Epithelial cell of proximal tubule (primary cell): ENCODE results near the gene ARPC4. TPM values are rescaled to one million over a fixed set of nuclear protein-coding genes. Genes with fewer than 3 reads are reported as not detected.

Experiments
- DNase-seq: peaks from one replicate; pipeline ENCODE4 v3.0.0-alpha.2; 2011; ENCODE audit warnings: low read depth
- H3K4me3 ChIP-seq: 2 replicates; pipeline ENCODE4 v1.5.1; 2011; ENCODE audit warnings: low read depth, mild to moderate bottlenecking, low read length
- total RNA-seq: library from RNA; depleted of rRNA; stranded (reverse); fragments of >200 nt; gene quantifications from 2 replicates; pipeline ENCODE4 v1.2.3, GENCODE V29; 2015
- TF ChIP-seq, protein P1 (sequence below): conservative IDR thresholded peaks from 2 replicates; pipeline ENCODE4 v1.5.1; 2012; ENCODE audit warnings: low read depth, mild to moderate bottlenecking, low read length

ARPC4 gene
- total RNA-seq, 1 donor from 2014 or later = 153 TPM

- TF ChIP-seq, protein P1, sequence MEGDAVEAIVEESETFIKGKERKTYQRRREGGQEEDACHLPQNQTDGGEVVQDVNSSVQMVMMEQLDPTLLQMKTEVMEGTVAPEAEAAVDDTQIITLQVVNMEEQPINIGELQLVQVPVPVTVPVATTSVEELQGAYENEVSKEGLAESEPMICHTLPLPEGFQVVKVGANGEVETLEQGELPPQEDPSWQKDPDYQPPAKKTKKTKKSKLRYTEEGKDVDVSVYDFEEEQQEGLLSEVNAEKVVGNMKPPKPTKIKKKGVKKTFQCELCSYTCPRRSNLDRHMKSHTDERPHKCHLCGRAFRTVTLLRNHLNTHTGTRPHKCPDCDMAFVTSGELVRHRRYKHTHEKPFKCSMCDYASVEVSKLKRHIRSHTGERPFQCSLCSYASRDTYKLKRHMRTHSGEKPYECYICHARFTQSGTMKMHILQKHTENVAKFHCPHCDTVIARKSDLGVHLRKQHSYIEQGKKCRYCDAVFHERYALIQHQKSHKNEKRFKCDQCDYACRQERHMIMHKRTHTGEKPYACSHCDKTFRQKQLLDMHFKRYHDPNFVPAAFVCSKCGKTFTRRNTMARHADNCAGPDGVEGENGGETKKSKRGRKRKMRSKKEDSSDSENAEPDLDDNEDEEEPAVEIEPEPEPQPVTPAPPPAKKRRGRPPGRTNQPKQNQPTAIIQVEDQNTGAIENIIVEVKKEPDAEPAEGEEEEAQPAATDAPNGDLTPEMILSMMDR = peak; percentile 14
- no peak overlapping the region for H3K4me3 ChIP-seq
- no peak for DNase-seq
Measured at GRCh38 chr3:9782770-9783169, 10.1 kb upstream of the ARPC4 start.

DNA sequence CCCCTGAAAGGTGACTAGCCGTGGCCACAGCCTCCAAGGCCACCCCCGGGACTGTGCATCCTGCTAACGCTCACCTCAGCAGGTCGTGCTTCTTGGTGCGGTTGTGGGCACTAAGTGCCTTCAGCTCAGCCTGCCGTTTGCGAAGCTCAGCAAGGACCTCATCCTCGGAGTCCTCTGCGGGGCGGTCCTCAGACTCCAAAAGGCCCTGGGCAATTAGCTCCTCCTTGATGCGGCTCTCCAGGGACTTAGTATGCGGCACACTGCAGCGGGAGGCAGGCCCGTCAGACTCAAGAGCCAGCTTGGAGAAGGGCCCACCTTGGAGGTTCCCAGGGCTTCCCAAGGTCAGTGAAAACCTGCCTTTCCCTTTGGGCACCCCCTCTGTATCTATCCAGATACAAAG is 8.9 kb upstream of the ARPC4 start:
- TF ChIP-seq, protein P1 = no peak
- H3K4me3 ChIP-seq = no peak overlapping the region
- DNase-seq = no peak

DNA sequence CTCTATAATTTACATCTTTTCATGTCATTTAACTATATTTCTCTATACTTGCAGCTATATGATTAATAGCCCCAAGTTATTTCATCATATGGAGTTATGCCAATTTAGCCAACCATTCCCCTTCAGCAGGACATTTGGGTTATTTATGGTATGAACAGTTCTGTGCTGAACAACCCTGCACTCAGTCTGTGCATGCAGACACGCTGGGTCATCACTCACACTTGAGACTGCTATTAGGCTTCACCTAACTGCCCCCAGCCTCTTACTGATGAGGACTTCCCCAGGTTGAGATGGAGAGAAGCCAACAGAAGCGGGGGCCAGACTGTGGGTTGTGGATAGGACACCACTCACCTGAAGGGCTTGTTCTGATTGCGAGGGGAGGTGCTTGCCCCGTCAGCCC is 7.9 kb upstream of the ARPC4 start:
- TF ChIP-seq, protein P1 = no peak

GRCh38 chr3:9785602-9786001 is 7.3 kb upstream of the ARPC4 start:
- no peak overlapping the region for H3K4me3 ChIP-seq
- TF ChIP-seq, protein P1 = no peak
- DNase-seq = no peak

More for the DNA sequence above, 7.9 kb upstream of the ARPC4 start:
- H3K4me3 ChIP-seq = no peak overlapping the region
- no peak for DNase-seq

- TF ChIP-seq, protein P1 = no peak
- no peak for DNase-seq
- H3K4me3 ChIP-seq = no peak overlapping the region
Measured at GRCh38 chr3:9786209-9786739, 6.6 kb upstream of the ARPC4 start.

DNA sequence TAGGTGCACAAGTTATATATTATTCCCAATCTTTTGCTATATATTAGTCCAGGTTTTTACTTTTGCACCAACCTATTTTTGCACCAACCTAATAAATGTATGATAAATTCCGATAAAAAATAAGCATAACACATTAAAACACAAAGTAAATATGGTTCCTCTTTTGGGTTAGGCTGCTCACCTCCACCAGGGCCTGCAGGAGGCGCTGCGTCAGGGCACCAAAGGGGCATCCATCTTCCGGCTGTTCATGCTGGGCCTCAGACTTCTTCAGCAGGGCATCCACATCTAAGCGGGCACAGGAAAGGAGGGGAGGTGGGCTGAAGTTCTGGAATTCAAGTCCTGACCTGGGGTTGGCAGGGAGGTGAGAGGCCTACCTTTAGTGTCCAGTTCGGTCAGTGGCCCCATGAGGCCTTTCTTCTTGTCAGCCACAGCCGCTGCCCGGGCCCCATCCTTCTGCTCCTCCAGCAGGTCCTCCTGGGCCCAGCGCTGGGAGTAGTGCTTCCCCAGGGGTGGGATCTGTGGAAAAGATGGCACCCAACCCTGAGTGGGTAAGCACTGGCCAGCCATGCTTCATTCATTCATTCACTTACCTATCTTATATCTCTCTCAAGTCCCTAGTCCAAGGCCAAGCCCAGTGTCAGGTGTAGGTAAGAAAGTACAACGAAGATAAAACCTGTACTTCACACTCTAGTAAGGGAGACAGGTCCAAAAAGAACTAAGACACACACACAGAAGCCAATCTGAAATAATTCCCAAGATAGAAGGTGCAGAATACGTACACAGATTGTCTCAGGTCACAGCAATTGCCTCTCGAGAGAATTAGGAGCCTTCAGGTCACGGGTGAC is 5.8 kb upstream of the ARPC4 start:
- TF ChIP-seq, protein P1 = peak; percentile 59
- no peak for DNase-seq
- H3K4me3 ChIP-seq = no peak overlapping the region
